Pulmonary artery endothelial cell (primary cell): ENCODE data around the gene TGFB2. TPM values are rescaled to one million over a fixed set of nuclear protein-coding genes. Genes with fewer than 3 reads are reported as not detected.

Experiments used
- DNase-seq: peaks from one replicate; pipeline ENCODE4 v3.0.0-alpha.2; 2011; ENCODE audit warnings: low read depth, low spot score
- total RNA-seq: library from RNA; depleted of rRNA; stranded (reverse); fragments of >200 nt; gene quantifications from 2 replicates; pipeline ENCODE4 v1.2.3, GENCODE V29; 2014

TGFB2 gene
- total RNA-seq, 1 donor from 2014 or later = 6.4 TPM

DNA sequence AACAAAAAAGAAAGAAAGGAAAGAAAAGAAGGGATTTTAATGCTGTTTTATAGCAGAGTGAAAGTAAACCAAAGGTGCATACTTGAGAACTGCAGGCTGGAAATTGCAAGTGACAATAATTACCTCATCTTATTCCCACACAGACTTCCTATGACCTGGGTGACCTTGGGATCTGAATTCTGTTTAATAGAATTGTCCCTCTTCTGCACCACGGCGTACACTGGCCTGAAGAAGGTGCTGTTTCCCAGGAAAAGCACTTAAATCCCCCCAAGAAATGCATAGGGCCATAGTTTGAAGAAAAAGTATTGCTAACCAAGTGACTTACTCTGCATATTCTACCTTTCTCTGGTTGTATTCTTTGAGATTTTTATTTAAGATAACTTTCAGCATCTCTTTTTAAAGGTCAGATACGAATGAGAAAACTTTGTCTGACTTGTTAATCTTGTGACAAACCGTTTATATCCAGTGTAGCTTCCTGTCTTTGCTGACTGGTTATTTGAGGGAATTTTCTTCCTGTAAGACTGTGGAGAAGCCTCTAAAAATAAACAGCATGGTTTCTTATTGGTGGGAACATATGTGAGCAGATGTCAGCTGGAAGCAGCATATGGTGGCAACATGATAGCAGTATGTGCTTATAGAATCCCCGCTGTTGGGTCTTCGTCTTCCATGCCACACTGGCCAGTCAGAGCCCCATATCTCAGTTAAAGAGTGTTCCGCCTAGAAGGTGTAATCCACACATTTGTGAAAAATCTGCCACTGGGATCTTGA lies 16.3 kb downstream of the TGFB2 start:
- DNase-seq = no peak

DNA sequence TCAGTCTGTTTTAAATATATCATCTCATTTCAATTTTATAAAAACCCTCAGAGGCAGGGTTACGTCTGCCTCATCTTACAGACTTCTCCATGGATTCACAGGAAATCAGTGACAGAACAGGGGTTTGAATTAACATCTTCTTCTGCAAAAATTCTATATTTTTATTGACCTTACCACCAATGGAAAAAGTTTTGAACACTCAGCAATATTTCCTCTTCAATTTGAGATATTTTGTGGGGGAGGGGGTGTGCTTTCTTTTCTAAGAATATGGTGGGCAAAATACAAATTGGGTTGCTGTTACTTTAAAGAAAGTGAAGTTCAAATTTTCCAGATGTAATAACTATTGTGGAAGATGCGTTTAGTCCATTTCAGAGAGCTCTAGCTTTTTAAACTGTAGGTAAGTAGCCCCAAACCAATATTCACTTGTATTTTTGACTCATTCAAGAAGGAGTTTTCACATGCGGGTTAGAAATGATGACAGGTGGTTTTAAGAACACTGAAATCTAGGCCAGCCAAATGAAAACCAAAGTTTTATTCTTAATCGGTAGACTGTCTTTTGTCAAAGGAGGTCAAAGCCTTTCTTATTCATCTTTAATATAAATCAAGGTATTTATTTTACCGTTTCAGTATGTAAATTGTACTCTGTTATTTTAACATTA lies 17.4 kb downstream of the TGFB2 start:
- no peak for DNase-seq

DNA sequence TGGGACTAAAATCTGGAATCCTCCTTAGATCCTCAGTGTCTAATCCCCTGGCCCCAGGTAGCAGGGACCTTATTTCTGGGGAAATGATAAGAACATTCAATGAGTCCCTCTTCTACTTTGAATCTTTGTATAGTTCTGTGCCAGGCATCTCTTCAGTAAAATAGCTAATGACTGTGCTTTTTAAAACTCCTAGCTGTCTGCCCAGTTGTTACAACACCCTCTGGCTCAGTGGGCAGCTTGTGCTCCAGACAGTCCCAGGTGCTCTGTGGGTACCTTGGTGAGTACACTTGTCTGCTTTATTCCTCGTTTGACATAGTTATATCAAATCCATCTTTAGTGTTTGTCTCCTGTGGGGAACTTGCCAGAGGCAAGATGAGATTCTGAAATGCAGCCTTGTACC lies 18.0 kb downstream of the TGFB2 start:
- no peak for DNase-seq

DNA sequence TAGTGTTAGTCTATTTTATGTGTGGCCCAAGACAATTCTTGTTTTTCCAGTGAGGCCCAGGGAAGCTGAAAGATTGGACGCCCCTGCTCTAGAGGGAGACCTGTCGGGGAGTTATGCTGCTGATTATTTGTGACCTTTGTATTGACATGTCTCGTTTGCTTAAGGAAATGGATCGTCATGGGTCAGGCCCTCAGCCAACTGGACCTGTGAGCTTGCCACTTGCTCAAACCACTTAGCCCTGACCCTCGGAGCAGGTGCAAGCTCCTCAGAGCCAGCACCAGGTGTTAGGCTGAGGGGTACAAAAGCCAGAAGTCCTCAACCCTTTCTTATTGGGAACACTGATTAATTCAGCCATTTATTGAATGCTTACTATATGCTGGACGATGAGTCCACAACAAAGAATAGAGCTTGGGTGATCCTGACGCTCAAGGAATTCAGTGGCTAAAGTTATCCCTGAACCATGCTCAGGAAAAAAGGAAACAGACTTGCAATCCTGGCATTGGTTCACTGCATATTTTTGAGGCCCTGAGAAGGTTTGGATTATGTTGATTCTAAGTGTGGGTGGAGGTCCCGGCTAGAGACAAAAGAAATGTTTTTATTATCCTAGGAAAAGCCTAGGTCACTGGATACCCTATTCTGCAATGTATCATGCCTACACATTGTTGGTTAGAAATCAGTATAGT lies 19.0 kb downstream of the TGFB2 start:
- DNase-seq = no peak

DNA sequence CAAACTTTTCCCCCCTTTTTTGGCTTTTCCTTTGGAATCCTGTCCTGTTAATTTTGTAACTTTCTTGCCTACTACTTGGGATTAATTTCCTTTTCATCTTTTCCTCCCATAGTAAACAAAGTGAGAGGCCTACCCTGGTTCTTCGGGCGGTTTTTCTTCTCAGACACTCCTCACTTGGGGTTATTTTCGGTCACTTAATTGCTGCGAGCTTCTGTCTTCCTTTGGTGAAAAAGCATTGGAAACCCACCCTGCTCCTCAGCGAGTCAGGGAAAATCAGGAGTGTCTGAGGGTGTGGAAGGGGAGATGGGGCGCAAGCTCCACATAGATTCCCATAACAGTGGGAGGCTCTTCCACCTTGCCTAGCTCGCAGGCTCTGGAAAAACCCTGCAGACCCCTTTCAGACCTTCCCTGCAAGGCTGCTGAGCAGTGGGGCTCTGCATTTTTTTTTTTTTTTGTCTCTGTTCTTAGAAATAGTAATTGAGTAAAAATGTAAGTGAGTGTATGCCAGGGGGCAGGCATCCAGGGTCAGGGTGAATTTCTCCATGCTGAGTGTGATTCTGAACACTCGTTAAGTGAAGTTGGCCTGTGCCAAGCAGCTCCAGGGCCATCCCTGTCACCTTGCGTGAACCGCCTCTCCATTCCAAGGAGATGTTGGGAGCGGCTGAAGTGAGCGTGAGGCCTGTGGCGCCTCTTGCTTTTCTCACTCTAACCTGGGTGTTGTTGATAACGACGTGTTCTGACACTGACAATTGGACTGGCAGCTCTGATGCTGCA lies 20.3 kb downstream of the TGFB2 start:
- no peak for DNase-seq

DNA sequence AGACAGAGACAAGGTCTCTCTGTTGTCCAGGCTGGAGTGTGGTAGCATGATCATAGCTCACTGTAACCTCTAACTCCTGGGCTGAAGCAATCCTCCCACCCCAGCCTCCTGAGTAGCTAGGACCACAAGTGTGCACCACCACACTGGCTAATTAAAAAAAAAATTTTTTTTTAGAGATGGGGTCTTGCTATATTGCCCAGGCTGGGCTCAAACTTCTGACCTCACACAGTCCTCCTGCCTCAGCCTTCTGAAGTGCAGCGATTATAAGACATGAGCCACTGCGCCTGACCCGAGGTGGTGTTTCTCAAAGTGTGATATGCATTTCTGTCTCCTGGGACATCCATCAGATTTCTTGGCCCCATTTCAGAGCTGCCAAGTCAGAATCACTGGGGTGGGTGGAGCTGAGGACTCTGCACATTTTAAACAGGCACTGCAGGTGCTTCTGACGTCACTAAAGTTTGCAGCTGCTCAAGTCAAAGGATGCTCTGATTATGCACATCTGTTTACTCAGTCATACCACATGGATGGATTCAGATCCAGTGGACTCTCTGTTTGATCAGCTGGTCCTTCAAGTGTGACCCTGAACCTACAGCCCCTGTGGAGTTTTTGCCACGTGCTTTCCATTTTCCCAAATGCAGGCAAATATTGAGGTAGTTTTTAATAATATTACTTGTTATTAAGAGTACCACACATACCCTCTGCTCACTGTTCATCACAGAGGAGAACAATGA lies 21.4 kb downstream of the TGFB2 start:
- DNase-seq = no peak

DNA sequence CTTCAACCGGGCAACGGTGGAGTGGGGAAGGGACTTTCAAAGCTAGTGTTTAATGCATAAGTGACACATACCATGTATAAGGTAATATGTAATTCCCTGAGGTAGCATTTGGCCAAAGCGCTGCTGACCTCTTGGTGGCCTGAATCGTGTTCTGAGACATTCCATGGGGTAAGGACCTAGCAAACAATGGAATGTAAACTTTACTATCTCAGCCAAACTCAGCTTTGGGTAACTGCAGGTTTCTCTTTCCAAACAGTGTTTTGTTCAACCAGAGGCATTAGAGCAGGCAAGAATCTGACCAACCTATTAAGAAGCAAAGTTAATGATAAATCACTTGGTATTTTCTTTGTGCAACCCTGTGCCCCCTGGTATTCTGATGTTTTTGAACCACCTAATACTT lies 22.0 kb downstream of the TGFB2 start:
- DNase-seq = no peak

DNA sequence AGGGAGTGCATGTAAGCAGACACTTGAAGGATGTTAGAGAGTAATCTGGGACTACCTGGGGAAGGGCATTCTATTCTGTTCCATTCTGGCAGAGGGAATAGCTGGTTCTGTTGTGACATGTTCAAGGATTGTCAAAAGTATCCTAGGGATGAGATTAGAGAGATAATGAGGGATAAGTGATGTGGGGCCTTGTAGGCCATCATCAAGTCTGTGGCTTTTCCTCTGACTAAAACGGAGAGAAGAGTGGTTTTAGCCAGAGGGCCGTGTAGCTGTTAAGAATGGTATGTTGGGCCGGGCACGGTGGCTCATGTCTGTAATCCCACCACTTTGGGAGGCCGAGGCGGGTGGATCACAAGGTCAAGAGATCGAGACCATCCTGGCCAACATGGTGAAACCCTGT lies 23.6 kb downstream of the TGFB2 start:
- no peak for DNase-seq

DNA sequence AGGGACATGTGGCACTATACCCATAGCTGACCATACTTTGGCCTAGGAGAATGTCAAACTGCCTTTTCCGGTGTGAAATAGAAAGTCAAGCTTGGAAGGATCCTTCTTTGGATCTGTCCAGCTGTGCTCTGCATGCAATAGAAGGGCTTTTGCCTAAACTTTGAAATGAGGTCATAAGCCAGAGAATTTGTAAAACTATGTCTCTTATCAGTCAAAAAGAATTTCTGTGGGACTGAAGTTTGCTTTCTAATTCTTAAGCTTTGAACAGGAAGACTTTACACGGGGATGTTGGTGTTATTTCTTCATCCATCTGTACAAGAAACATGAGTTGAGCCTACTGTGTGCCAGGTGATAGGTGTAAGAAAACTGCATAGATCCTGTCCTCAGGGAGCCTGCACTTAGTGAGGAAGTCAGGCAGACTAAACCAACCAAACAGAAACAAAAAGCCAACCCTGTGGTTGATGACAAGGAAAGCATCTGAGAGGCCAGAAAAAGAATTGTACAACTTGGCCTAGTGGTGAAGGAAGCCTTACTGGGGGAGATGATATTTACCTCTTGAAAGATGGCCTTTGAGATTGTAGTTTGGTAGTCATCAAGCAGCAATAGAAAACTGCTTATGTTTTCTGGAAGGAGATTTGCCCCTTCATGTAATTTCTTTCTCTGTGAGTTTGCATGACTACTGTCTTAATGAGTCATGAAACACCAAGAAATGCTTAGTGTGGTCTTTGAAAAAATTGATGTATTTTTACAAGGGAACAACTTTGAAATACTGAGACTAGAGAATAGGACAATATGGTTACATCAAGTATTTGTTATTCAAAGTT lies 24.8 kb downstream of the TGFB2 start:
- no peak for DNase-seq

DNA sequence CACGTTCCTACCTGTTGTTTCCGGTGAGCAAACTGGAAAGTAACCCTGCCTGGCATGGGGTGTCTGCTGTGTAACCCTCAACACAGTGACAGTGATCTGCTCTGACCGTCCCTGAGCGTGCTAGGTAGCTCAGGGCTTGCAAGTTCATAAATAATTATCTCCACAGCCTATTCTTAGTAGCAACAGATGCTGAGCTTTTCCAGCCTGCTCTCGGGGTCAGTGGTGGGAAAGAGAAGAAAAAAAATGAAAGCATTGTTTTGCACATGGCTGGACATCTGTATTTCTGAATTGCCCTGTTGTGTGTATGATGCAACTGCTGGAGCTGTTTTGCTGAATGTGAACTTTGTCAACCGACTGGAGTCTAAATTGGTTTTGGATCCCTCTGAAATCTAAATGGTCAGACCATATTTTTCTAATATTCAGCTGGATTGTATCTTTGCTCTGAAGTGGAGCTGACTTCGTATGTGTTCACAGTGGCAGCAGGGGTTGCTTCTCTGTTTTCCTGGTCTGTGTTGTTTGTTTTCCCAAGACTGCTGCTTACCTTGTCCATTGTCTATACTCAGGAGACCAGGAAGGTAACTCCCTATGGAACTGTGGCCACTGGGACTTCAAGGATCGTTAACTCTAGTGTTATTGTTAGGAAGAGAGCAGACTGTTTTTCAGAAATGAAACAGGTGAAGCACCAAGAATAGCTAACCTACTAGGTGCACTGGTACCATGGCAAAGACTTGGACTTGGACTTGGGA lies 27.0 kb downstream of the TGFB2 start:
- DNase-seq = no peak

DNA sequence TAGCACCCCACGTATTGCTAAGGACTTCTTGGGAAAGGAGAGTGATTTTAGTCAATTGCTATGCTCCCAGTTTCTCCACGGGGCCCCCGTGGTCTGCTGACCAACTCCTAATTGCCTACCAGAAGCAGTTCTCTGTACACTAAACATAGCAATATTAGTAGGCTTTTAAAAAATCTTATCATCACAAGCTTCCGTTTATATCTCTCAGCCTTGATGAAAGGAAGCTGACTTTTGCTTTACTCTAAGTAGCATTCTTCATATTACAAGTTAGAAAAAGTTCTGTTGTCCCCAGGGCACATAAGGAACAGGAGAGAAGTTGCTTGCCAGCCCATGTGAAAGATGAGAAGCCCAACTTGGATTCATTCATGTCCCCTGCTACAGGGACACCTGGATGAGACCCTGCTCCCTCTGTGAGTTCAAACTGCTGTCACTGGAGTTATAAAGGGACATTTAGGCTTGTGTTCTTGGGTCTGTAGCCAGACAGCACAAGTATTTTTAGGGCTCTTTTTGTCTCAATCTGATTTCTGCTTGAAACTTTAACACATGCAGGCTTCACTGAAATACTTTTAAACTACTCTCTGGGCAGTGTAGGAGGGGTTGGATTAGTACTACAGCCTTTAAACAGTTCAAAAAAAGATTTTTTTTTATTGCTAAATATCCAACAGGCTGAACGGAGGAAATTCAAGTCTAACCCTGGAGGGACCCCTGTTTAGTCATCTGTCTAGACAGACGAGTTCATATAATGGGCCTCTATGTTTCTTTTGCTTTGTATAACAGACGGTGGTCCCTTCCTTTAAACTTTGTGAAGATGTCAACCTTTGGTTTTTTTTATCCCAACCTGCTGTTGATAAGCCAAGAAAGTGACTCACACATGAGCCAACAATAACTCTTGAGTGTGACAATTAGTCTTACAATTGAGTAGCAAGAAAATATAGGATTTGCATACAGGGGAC lies 29.5 kb downstream of the TGFB2 start:
- DNase-seq = peak; percentile 62

DNA sequence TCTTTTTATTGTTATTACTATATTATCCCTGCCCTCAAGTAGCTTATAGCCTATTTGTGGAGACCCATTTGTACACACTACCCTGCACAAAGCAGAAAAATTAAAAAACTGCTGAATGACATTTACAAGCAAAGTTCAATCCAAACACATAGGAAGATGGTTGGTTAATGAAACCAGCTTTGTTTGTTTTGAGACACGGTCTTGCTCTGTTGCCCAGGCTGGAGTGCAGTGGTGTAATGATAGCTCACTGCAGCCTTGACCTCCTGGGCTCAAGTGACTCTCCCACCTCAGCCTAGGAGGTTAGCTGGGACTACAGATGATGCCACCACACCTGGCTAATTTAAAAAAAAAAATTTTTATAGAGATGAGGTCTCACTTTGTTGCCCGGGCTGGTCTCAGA lies 31.6 kb downstream of the TGFB2 start:
- DNase-seq = no peak

DNA sequence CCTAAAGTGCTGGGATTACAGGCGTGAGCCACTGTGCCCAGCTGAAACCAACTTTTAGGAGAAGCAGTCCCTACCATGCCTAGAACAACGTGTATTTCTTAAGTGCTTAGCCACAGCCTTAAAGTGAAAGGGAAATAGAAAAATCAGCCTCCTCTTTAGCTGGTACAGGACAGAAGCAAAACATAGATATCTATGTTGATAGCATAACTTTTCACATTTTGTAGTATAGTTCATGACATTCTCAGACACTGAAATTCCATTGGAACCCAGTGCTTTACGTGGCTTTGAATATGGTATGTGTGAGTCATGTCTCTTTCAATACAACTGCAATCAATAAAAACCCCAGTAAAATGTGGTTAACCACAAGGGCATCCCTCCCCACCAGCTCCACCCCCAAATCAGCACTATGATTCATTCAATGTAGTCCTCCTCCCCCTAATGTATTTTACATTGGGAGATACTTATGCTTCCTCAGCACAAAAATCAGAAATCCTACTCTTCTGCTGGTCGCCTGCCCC lies 32.1 kb downstream of the TGFB2 start:
- DNase-seq = no peak

DNA sequence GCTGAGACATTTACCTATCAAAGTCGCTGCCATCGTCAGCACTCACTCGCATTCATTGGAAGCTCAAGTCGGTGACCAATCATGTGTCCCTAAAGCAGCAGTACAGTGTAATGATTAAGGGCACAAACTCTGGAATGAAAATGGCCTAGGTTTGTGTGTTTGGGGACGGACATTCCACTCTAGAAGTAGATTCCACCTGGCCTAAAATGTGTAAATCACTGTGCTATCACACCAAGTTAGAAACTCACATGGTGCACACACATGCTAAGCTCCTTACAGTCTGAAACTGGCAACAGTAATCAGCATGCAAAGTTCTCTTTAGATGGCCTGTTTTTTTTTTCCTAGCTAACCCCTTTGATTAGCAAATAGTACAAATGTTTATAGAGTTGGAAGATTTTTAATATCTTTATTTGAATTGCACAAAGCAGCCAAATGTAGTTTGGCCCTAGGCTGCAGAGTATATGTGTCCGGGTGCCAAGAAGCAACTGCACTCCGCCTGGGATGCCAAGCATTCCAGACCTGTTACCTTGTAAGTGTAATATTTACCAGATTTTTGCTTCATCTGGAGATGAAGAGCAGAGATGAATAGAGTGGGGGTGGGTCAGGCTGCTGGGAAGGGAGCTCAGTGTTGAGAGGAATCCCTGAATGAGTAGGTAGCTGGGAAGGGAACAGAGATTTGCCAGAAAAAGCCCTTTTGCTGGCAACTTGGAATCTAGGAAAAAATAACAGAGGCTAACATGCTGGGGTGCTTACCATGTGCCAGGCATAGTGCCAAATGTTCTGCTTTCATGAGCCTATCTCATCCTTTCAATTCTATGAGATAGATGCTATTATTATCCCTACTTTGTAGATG lies 35.2 kb downstream of the TGFB2 start:
- DNase-seq = no peak

DNA sequence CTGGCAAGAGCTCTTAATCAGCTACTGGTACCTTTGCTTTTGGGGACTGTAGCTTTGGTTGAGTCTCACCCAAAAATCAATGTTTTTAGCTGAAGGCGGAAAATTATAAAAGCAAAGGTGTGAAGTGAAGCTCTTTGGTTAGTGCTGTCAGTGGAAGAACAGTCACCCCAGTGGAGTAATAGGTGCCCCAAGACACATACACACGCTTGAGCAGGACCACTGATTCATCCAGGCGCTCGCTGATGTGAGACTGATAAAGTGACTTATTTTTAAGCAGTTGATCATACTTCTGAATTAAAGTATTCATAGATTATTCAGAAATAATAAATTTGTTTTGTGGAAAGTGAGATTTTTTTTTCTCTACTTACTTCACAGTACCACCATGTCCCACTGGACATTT lies 37.1 kb downstream of the TGFB2 start:
- DNase-seq = no peak

DNA sequence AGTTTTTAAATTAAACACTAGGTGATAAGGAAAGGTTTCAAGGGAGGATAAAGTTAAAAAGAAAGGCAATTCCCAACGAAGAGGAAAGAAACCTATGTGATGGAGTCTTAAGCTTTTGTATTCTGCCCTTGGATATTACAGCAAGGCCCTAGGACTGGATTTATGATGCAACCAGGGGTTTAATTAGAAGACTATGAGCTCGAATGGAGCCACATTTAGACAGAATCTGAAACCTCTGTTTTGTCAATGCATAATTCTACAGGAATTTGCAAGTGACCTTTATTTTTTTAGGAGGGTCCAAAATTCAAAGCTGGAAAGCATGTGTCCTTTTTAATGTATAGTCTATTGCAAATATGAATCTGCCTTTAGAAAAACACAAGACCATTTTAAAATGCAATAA lies 37.9 kb downstream of the TGFB2 start:
- no peak for DNase-seq

DNA sequence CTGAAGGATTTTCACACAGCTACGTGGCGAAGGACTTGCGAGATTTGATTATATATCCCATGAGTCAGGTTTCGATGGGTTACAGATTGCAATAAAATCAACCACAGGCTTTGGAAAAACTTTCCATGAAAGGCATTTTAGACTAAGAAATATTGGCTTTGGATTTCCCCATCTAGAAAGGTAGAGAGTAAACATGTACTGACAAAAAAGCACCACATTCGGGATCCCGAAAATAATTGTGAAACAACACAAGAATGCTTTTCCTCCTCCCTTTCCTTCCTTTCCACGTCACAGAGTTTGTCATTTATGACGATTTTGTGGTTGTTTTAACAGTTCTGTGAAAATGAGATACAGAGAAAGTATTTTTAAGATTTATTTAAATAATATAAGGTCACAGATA lies 38.5 kb downstream of the TGFB2 start:
- DNase-seq = no peak
